NCI-H524 (cell line): ENCODE data around the gene TRRAP.

Experiments used
- DNase-seq, 2 experiments: peaks; one replicate each; lab custom pipeline; 2025; lab: John Stamatoyannopoulos, UW

The TRRAP gene

DNA sequence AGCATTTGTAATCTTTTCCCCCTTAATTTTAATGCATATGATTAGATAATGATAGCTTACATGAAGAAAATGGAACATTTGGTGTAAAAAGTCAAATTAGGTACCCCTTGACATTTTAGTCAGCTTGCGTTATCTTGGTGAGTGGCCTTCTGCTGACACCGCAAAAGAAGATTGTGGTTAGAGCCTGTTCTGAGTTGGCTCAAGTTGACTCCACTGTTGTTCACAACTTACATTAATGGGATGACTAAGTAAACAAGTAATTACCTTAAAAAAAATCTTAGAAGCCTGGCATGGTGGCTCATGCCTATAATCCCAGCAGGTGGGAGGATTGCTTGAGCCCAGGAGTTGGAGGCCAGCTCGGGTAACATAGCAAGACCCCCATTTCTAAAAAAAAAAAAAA lies 24.2 kb downstream of the TRRAP start:
- no peak for DNase-seq

- DNase-seq, result no peak
These were observed 24.9 kb downstream of the TRRAP start for GRCh38 chr7:98903246-98903645.

- DNase-seq, result no peak
These were observed 29.2 kb downstream of the TRRAP start for GRCh38 chr7:98907570-98907969.

DNA sequence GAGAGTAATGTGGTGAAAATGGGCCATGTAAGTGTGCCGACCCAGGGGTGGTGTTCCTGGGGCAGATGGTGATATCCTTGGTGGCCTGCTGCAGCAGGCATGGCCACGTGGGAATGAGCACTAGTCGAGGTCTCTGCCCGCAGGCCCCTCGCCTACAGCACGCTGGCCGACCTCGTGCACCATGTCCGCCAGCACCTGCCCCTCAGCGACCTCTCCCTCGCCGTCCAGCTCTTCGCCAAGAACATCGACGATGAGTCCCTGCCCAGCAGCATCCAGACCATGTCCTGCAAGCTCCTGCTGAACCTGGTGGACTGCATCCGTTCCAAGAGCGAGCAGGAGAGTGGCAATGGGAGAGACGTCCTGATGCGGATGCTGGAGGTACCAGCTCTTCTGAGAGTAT lies 30.3 kb downstream of the TRRAP start:
- DNase-seq, result no peak

DNA sequence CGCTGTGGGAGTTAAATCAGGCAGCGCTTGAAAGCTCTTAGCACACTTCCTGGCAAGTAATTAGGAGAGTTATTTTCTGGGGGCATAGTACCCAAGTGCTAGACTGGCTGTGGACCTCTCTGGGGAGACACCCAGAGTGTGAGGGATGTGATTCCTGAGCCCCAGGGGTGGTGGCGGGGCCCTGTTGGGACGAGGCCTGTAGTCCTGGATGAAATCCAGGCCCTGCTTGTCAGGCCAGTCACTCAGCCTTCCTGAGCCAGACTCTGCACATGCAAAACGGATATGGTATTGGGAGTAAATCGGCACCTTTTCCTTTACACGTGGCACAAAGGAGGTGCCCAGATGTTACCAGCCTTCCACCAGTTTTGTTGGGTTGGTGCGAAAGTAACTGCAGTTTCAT lies 31.2 kb downstream of the TRRAP start:
- no peak for DNase-seq

DNA sequence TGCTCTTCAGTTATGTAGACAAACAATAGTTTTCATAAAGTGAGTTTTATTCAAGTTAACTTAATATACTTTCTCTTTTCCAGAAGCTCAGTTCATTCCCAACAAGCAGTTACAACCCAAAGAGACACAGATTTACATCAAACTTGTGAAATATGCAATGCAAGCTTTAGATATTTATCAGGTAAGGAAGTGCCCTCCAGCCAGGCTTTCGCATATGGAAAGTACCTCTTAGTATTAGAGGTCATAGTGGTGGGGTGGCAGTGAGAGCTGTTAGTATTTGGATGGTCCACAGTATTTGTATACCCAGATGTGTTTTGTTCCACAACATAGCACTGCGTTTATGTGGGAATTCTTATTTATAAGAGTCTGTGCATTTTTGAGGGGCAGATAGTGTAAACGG lies 32.1 kb downstream of the TRRAP start:
- DNase-seq, result no peak

DNA sequence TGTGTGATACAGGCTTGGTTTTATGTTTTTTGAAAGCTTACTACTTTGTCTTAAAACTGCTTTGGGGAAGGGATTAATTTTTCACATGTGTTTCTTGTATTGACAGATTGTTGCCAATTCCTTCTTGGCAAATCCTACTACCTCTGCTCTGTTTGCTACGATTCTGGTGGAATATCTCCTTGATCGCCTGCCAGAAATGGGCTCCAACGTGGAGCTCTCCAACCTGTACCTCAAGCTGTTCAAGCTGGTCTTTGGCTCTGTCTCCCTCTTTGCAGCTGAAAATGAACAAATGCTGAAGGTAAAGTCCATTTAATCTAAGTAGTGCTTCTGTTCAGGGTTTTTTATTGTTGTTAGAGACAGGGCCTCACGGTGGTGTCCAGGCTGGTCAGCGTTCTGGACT lies 33.6 kb downstream of the TRRAP start:
- DNase-seq, result no peak

DNA sequence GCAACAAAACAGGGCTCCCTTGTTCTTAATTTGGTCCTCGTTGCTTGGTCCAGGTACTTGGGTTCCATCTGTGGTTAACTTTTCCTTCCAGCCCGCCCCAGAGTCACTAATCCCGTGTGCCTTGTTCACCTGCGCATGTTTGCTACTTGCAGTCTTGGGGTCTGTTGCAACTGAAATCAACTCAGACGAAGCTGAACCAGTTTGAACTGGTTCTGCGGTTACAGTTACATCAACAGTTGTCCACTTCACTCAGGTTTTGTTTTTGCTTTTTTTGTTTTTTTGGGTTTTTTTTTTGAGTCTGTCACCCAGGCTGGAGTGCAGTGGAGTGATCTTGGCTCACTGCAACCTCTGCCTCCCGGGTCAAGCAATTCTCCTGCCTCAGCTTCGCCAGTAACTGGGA lies 34.7 kb downstream of the TRRAP start:
- no peak for DNase-seq

- DNase-seq, result peak in 1 of 2 experiments; percentile 11
These were observed 35.3 kb downstream of the TRRAP start for GRCh38 chr7:98913612-98914011.

- DNase-seq, result no peak
These were observed 39.0 kb downstream of the TRRAP start for GRCh38 chr7:98917331-98917730.

- DNase-seq, result no peak
These were observed 43.5 kb downstream of the TRRAP start for GRCh38 chr7:98921608-98922372.

DNA sequence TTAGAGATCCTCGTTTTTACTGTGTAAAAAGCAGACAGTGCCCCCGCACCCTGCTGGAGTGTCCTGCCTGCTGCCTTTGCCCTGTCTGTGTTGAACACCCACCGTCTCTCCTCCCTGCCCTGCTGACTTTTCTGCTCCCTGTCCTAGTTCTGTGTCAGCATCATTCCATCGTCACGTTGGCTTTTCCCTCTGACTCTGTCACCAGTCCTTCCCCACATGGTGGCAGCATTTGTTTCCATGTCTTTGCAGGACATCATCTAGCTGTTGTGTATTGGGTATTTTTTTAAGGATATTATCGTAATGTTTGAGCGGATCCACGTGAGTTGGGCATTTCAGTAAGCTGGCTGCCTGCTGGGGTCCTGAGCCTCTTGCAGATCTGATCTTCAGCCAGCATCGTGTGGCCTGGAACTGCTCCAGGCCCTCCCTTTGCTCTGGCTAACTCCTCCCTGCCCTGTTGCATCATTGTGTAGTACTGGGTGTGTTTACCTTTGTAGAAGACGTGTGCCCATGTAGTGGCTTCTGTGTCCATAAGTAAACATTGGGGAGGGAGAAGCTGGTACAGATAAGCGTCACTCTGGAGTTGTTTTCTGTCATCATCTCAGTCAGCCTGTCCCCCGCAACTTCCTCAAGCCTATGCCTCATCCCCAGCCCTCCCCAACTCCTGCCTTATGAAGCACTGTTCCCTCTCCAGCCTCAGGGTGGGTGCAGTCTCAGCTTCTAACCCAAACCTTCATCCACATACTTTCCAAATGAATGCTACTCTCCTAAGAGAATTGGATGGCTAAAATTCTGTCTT lies 44.3 kb downstream of the TRRAP start:
- DNase-seq, result no peak

DNA sequence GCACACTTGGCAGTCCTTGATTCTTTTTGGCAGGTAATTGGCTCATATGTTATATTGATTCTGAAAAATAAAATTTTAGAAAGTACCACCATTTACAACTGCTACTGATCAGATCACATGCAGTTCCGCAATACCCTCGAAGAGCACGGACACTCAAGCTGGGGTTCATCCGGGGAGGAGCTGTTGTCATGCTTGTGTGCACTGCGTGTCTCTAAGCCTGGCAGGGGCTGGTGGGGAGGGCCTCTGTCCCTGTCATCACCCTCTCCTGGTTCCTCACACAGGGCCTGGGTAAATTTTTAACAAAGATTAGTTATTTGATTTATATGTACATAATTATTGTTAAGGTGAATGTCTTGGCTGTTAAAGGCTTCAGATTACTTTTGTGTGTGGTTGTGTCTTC lies 45.2 kb downstream of the TRRAP start:
- DNase-seq, result no peak

- no peak for DNase-seq
These were observed 48.8 kb downstream of the TRRAP start for GRCh38 chr7:98927125-98927524.

DNA sequence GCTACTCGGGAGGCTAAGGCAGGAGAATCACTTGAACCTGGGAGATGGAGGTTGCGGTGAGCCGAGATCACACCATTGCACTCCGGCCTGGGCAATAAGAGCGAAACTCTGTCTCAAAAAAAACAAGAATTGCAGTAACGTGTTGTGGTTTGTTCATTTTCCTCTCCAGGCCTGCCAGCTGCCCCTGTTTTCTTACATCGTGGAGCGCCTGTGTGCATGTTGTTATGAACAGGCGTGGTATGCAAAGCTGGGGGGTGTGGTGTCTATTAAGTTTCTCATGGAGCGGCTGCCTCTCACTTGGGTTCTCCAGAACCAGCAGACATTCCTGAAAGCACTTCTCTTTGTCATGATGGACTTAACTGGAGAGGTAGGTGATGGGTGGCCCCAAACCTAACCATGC lies 52.1 kb downstream of the TRRAP start:
- no peak for DNase-seq

- no peak for DNase-seq
These were observed 52.6 kb downstream of the TRRAP start for GRCh38 chr7:98930921-98931320.

DNA sequence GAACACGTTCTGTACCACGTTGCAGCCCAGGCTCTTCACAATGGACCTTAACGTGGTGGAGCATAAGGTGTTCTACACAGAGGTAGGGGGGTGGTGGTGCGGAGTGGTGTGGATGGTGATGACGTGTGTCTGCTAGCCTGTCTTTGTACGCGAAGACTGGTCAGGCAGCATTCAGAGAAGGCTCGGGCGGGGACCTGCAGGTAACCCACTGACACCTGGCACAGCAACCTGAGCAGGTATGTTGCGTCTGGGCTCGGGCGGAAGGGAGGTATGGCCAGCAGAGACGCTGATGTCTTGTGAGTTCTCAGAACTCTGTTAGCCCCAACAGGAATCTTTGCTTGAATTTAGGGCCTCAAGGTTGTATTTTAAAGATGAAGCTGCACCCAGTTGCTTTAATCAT lies 55.0 kb downstream of the TRRAP start:
- DNase-seq, result no peak

DNA sequence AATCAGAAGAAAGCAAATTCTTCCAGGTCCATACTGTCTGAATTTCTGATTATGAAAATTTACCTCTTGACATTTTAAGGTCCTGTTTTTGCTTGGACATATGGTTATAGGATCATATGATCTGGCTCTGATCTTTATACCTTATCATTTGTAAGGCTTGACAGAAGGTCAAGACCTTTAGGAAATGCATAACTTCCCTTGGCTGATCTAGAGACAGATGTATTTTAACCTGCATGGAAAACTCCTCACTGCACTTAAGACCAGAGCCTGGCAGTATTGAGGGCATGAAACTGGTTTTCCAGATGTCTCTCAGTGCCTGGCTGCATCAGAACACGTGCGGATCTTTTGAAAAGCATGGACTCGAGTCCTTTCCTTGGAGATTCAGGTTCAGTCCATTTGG lies 55.9 kb downstream of the TRRAP start:
- DNase-seq, result no peak

DNA sequence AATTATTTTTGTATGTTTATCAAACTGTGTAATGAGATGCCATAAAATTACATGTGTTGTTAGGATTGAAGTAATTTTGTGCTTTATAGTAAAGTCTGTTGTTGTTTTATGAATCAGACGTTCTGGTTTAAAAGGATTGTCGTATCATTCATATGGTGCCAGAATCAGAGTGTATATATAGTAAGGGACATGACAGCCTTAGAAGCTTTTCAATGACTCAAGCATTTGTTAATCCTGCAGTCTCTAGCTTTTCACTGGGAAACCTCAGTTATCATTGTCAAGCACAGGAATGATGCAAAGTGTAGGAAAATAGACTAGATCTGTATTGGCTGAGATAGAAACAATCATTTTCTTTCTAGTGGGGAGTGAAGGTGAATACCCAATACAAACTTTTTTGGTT lies 57.5 kb downstream of the TRRAP start:
- no peak for DNase-seq

GRCh38 chr7:98943336-98943735 lies 65.0 kb downstream of the TRRAP start:
- no peak for DNase-seq

DNA sequence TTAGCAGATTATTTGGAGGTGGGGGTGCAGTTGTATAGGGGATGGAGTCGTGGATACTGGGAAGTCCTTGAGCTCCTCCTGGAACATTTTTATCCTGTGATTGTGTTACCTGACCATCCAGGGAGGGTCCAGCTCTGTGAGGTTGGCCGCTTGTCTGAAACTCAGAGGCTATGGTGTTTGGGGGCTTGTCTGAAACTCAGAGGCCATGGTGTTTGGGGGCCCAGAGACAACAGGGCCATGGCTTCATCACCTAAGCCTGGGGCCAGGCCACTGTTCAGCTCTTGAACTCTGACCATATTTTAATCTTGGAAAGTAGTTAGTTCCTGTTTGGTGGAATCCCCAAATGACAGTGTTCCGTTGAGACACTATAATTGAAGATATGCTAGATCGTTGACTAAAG lies 66.1 kb downstream of the TRRAP start:
- no peak for DNase-seq

GRCh38 chr7:98945852-98946251 lies 67.5 kb downstream of the TRRAP start:
- DNase-seq, result no peak

DNA sequence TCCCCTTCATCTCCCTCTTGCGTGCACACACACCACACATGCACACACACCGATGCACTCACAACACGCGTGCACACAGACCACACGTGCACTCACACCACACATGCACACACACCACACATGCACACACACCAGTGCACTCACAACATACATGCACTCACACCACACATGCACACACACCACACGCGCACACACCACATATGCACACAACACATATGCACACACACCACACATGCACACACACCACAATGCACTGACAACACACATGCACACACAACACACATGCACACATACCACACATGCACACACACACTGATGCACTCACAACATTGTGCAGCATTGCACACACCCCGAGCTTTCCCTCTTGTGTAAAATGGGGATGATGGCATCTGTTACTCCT lies 68.1 kb downstream of the TRRAP start:
- DNase-seq, result no peak
